Measurements from ENCODE around the gene INTS14.
A peak's percentile ranks its signal among the peaks of the same experiment; 100 is the strongest.

INTS14 gene

GRCh38 chr15:65541231-65541820 lies 69.6 kb downstream of the INTS14 start:
- no peaks in the 10 kb centered on the region for H3K9me3 ChIP-seq (ENCODE audit: control insufficient read depth in 2 of 2, low read length in 2 of 2)
- no peak overlapping the region for H3K4me3 ChIP-seq (ENCODE audit: low read length in 2 of 2)
- no peaks in the 10 kb centered on the region for H3K36me3 ChIP-seq (ENCODE audit: control insufficient read depth in 2 of 2, insufficient read depth in 2 of 2, low read length in 2 of 2)
- no peaks in the 10 kb centered on the region for H3K27me3 ChIP-seq (ENCODE audit: control insufficient read depth in 2 of 2, insufficient read depth in 2 of 2, low read length in 2 of 2)
- H3K27ac ChIP-seq (ENCODE audit: low read depth in 2 of 2, low read length in 2 of 2): no peak overlapping the region
- H3K9ac ChIP-seq (ENCODE audit: low read depth in 1 of 2, low read length in 2 of 2): no peak overlapping the region
- peaks cover 3% of the 10 kb centered on the region in 2 donors for H3K4me1 ChIP-seq (ENCODE audit: control insufficient read depth in 2 of 2, insufficient read depth in 2 of 2, low read length in 2 of 2)

GRCh38 chr15:65540314-65540713 lies 70.6 kb downstream of the INTS14 start:
- Histone ChIP-seq H3K36me3 (ENCODE audit: control insufficient read depth in 2 of 2, insufficient read depth in 2 of 2, low read length in 2 of 2) (no peaks in the 10 kb centered on the region), H3K9me3 (ENCODE audit: control insufficient read depth in 2 of 2, low read length in 2 of 2) (no peaks in the 10 kb centered on the region), H3K27me3 (ENCODE audit: control insufficient read depth in 2 of 2, insufficient read depth in 2 of 2, low read length in 2 of 2) (no peaks in the 10 kb centered on the region), H3K9ac (ENCODE audit: low read depth in 1 of 2, low read length in 2 of 2) (no peak overlapping the region), H3K4me1 (ENCODE audit: control insufficient read depth in 2 of 2, insufficient read depth in 2 of 2, low read length in 2 of 2) (peaks cover 3% of the 10 kb centered on the region in 2 donors), H3K27ac (ENCODE audit: low read depth in 2 of 2, low read length in 2 of 2) (no peak overlapping the region), H3K4me3 (ENCODE audit: low read length in 2 of 2) (no peak overlapping the region)

- no peak overlapping the region for H3K27ac ChIP-seq (ENCODE audit: low read depth in 2 of 2, low read length in 2 of 2)
- no peak overlapping the region for H3K4me3 ChIP-seq (ENCODE audit: low read length in 2 of 2)
- no peaks in the 10 kb centered on the region for H3K36me3 ChIP-seq (ENCODE audit: control insufficient read depth in 2 of 2, insufficient read depth in 2 of 2, low read length in 2 of 2)
- no peaks in the 10 kb centered on the region for H3K27me3 ChIP-seq (ENCODE audit: control insufficient read depth in 2 of 2, insufficient read depth in 2 of 2, low read length in 2 of 2)
- H3K9ac ChIP-seq (ENCODE audit: low read depth in 1 of 2, low read length in 2 of 2): no peak overlapping the region
- H3K9me3 ChIP-seq (ENCODE audit: control insufficient read depth in 2 of 2, low read length in 2 of 2): no peaks in the 10 kb centered on the region
- H3K4me1 ChIP-seq (ENCODE audit: control insufficient read depth in 2 of 2, insufficient read depth in 2 of 2, low read length in 2 of 2): peaks cover 9 to 19% of the 10 kb centered on the region in 2 donors
Measured at GRCh38 chr15:65535192-65535591, 75.7 kb downstream of the INTS14 start.

GRCh38 chr15:65533057-65533756 lies 77.7 kb downstream of the INTS14 start:
- H3K27ac ChIP-seq (ENCODE audit: low read depth in 2 of 2, low read length in 2 of 2): peak overlapping the region in 1 of 2 donors; percentile 2
- H3K27me3 ChIP-seq (ENCODE audit: control insufficient read depth in 2 of 2, insufficient read depth in 2 of 2, low read length in 2 of 2): no peaks in the 10 kb centered on the region
- H3K4me1 ChIP-seq (ENCODE audit: control insufficient read depth in 2 of 2, insufficient read depth in 2 of 2, low read length in 2 of 2): peaks cover 12 to 19% of the 10 kb centered on the region in 2 donors
- H3K9ac ChIP-seq (ENCODE audit: low read depth in 1 of 2, low read length in 2 of 2): no peak overlapping the region
- no peaks in the 10 kb centered on the region for H3K9me3 ChIP-seq (ENCODE audit: control insufficient read depth in 2 of 2, low read length in 2 of 2)
- no peak overlapping the region for H3K4me3 ChIP-seq (ENCODE audit: low read length in 2 of 2)
- no peaks in the 10 kb centered on the region for H3K36me3 ChIP-seq (ENCODE audit: control insufficient read depth in 2 of 2, insufficient read depth in 2 of 2, low read length in 2 of 2)

GRCh38 chr15:65532738-65533051 lies 78.2 kb downstream of the INTS14 start:
- Histone ChIP-seq H3K27ac (ENCODE audit: low read depth in 2 of 2, low read length in 2 of 2) (peak overlapping the region in 1 of 2 donors; percentile 2), H3K27me3 (ENCODE audit: control insufficient read depth in 2 of 2, insufficient read depth in 2 of 2, low read length in 2 of 2) (no peaks in the 10 kb centered on the region), H3K9ac (ENCODE audit: low read depth in 1 of 2, low read length in 2 of 2) (no peak overlapping the region), H3K9me3 (ENCODE audit: control insufficient read depth in 2 of 2, low read length in 2 of 2) (no peaks in the 10 kb centered on the region), H3K4me3 (ENCODE audit: low read length in 2 of 2) (no peak overlapping the region), H3K4me1 (ENCODE audit: control insufficient read depth in 2 of 2, insufficient read depth in 2 of 2, low read length in 2 of 2) (peaks cover 12 to 19% of the 10 kb centered on the region in 2 donors), H3K36me3 (ENCODE audit: control insufficient read depth in 2 of 2, insufficient read depth in 2 of 2, low read length in 2 of 2) (no peaks in the 10 kb centered on the region)

- Histone ChIP-seq H3K27me3 (ENCODE audit: control insufficient read depth in 2 of 2, insufficient read depth in 2 of 2, low read length in 2 of 2) (no peaks in the 10 kb centered on the region), H3K27ac (ENCODE audit: low read depth in 2 of 2, low read length in 2 of 2) (peak within 1 kb of the TSS; percentile 67 to 68), H3K4me3 (ENCODE audit: low read length in 2 of 2) (peak within 1 kb of the TSS; percentile 82 to 90), H3K9me3 (ENCODE audit: control insufficient read depth in 2 of 2, low read length in 2 of 2) (no peaks in the 10 kb centered on the region), H3K9ac (ENCODE audit: low read depth in 1 of 2, low read length in 2 of 2) (peak within 1 kb of the TSS; percentile 79 to 80), H3K4me1 (ENCODE audit: control insufficient read depth in 2 of 2, insufficient read depth in 2 of 2, low read length in 2 of 2) (peaks cover 12 to 19% of the 10 kb centered on the region in 2 donors), H3K36me3 (ENCODE audit: control insufficient read depth in 2 of 2, insufficient read depth in 2 of 2, low read length in 2 of 2) (no peaks in the 10 kb centered on the region)
Measured at GRCh38 chr15:65530318-65531111, 80.4 kb downstream of the INTS14 start, which contains the start of gene HACD3. HACD3 (plus strand) TSS chr15:65530463; CDS start chr15:65530632, 169 bp downstream.

- H3K27me3 ChIP-seq (ENCODE audit: control insufficient read depth in 2 of 2, insufficient read depth in 2 of 2, low read length in 2 of 2): no peaks in the 10 kb centered on the region
- H3K9ac ChIP-seq (ENCODE audit: low read depth in 1 of 2, low read length in 2 of 2): peak overlapping the region; percentile 70 to 80
- H3K4me1 ChIP-seq (ENCODE audit: control insufficient read depth in 2 of 2, insufficient read depth in 2 of 2, low read length in 2 of 2): peaks cover 12 to 19% of the 10 kb centered on the region in 2 donors
- peak overlapping the region in 1 of 2 donors; percentile 68 for H3K27ac ChIP-seq (ENCODE audit: low read depth in 2 of 2, low read length in 2 of 2)
- H3K4me3 ChIP-seq (ENCODE audit: low read length in 2 of 2): peak overlapping the region; percentile 82 to 90
- H3K9me3 ChIP-seq (ENCODE audit: control insufficient read depth in 2 of 2, low read length in 2 of 2): no peaks in the 10 kb centered on the region
- no peaks in the 10 kb centered on the region for H3K36me3 ChIP-seq (ENCODE audit: control insufficient read depth in 2 of 2, insufficient read depth in 2 of 2, low read length in 2 of 2)
Measured at GRCh38 chr15:65529762-65530317, 81.1 kb downstream of the INTS14 start.
